Mesendoderm (in vitro differentiated cells): Measurements from ENCODE around the gene ASS1.

ENCODE experiments used
- DNase-seq: peaks from one replicate; pipeline ENCODE4 v3.0.0; 2013
- H2AK5ac ChIP-seq: 2 replicates; pipeline ENCODE4 v1.6.1; 2013; ENCODE audit warnings: low read length, inconsistent platforms
- H2BK120ac ChIP-seq: 2 replicates; pipeline ENCODE4 v1.6.1; 2013; ENCODE audit warnings: low read depth, mild to moderate bottlenecking, low read length, moderate library complexity, mixed read lengths
- H2BK15ac ChIP-seq: replicated peaks from 2 replicates; pipeline ENCODE4 v1.6.1; 2013; ENCODE audit warnings: low read depth, mild to moderate bottlenecking, moderate library complexity
- H2BK5ac ChIP-seq: 2 replicates; pipeline ENCODE4 v1.6.1; 2013; ENCODE audit warnings: low read length, inconsistent platforms
- H3K18ac ChIP-seq: 2 replicates; pipeline ENCODE4 v1.6.1; 2013; ENCODE audit warnings: mild to moderate bottlenecking, low read length, mixed read lengths
- H3K23ac ChIP-seq: one replicate; pipeline ENCODE4 v1.6.1; 2013; ENCODE audit warnings: low read length
- H3K27ac ChIP-seq: 2 replicates; pipeline ENCODE4 v1.5.1; 2013; ENCODE audit warnings: low read depth, mild to moderate bottlenecking, inconsistent platforms, low read length, moderate library complexity
- H3K27me3 ChIP-seq: 2 replicates; pipeline ENCODE4 v1.6.1; 2013; ENCODE audit warnings: low read length, control low read depth, mild to moderate bottlenecking, inconsistent platforms; ENCODE audit not compliant: insufficient read depth, poor library complexity
- H3K36me3 ChIP-seq: 2 replicates; pipeline ENCODE4 v1.6.1; 2013; ENCODE audit warnings: low read length, inconsistent platforms; ENCODE audit not compliant: control insufficient read depth, insufficient read depth
- H3K4ac ChIP-seq: one replicate; pipeline ENCODE4 v1.6.1; 2013; ENCODE audit warnings: low read depth, mild to moderate bottlenecking, low read length, moderate library complexity
- H3K4me1 ChIP-seq: 2 replicates; pipeline ENCODE4 v1.6.1; 2013; ENCODE audit warnings: low read depth, low read length, inconsistent platforms; ENCODE audit not compliant: control insufficient read depth
- H3K4me2 ChIP-seq: 2 replicates; pipeline ENCODE4 v1.6.1; 2013; ENCODE audit warnings: low read length
- H3K4me3 ChIP-seq: 2 replicates; pipeline ENCODE4 v1.5.1; 2013; ENCODE audit warnings: mild to moderate bottlenecking, low read length
- H3K56ac ChIP-seq: one replicate; pipeline ENCODE4 v1.6.1; 2013; ENCODE audit warnings: low read length
- H3K79me1 ChIP-seq: 2 replicates; pipeline ENCODE4 v1.6.1; 2013; ENCODE audit warnings: low read length, inconsistent platforms
- H3K79me2 ChIP-seq: 2 replicates; pipeline ENCODE4 v1.6.1; 2013; ENCODE audit warnings: mild to moderate bottlenecking, low read length; ENCODE audit not compliant: control insufficient read depth, insufficient read depth
- H3K9ac ChIP-seq: 2 replicates; pipeline ENCODE4 v1.6.1; 2013; ENCODE audit warnings: low read length, inconsistent platforms
- H4K5ac ChIP-seq: one replicate; pipeline ENCODE4 v1.6.1; 2013; ENCODE audit warnings: low read length
- H4K8ac ChIP-seq: one replicate; pipeline ENCODE4 v1.6.1; 2013; ENCODE audit warnings: low read depth, mild to moderate bottlenecking, control low read depth, low read length, moderate library complexity
- WGBS: extraction: QIAGEN DNeasy Blood & Tissue Kit; methylation state at CpG from one replicate; pipeline ENCODE4 v1.1.7; 2013; ENCODE audit warnings: low lambda C conversion rate, missing lambda C conversion rate; ENCODE audit not compliant: insufficient coverage; ENCODE audit errors: extremely low coverage; 5-methylcytosine and 5-hydroxymethylcytosine counted together

The ASS1 gene

GRCh38 chr9:130476151-130476730 lies 31.5 kb downstream of the ASS1 start:
- no CpG with 5 or more reads among the region's 21 CpGs for WGBS
- H2BK5ac ChIP-seq: no peak overlapping the region
- no peak overlapping the region for H3K23ac ChIP-seq
- H2AK5ac ChIP-seq: no peak overlapping the region
- peaks cover 2% of the 10 kb centered on the region for H3K4me1 ChIP-seq
- H3K4me2 ChIP-seq: no peak overlapping the region
- H3K18ac ChIP-seq: no peak overlapping the region
- no peak overlapping the region for H3K4ac ChIP-seq
- no peak overlapping the region for H4K8ac ChIP-seq
- H4K5ac ChIP-seq: no peak overlapping the region
- no peak overlapping the region for H2BK15ac ChIP-seq
- no peak overlapping the region for H3K9ac ChIP-seq
- no peaks in the 10 kb centered on the region for H3K79me1 ChIP-seq
- H3K79me2 ChIP-seq: no peaks in the 10 kb centered on the region
- no peak overlapping the region for H3K56ac ChIP-seq
- H2BK120ac ChIP-seq: no peak overlapping the region
- no peak for DNase-seq
- H3K27me3 ChIP-seq: no peaks in the 10 kb centered on the region
- H3K36me3 ChIP-seq: no peaks in the 10 kb centered on the region
- H3K4me3 ChIP-seq: no peak overlapping the region
- no peak overlapping the region for H3K27ac ChIP-seq

DNA sequence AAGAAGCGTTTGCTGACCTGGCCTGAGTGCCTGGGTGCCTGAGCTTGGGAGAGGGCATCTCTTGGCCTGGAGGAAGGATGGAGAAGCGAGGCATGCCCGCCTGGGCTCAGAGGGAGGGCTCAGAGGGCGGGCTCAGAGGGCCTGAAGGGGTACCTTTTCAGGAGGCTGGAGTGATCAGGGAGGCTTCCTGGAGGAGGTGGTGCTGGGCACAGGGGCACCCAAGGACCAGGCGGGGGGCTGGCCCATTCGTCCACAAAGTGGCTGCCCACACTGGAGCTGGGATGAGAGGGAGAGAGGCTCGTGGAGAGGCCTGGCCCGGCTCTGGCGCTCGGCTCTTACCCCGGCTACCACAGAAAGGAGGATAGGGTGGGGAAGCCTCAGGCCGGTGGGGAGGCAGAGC lies 32.8 kb downstream of the ASS1 start:
- no peak overlapping the region for H3K4me2 ChIP-seq
- H3K4me3 ChIP-seq: no peak overlapping the region
- no peak overlapping the region for H3K4ac ChIP-seq
- DNase-seq: no peak
- H4K5ac ChIP-seq: no peak overlapping the region
- no peaks in the 10 kb centered on the region for H3K36me3 ChIP-seq
- H3K23ac ChIP-seq: no peak overlapping the region
- H3K56ac ChIP-seq: no peak overlapping the region
- H3K27ac ChIP-seq: no peak overlapping the region
- no peak overlapping the region for H3K9ac ChIP-seq
- no peak overlapping the region for H4K8ac ChIP-seq
- no peaks in the 10 kb centered on the region for H3K27me3 ChIP-seq
- no peak overlapping the region for H2AK5ac ChIP-seq
- H3K18ac ChIP-seq: no peak overlapping the region
- peaks cover 2% of the 10 kb centered on the region for H3K4me1 ChIP-seq
- no peaks in the 10 kb centered on the region for H3K79me1 ChIP-seq
- no peak overlapping the region for H2BK5ac ChIP-seq
- WGBS: no CpG with 5 or more reads among the region's 12 CpGs
- no peaks in the 10 kb centered on the region for H3K79me2 ChIP-seq
- H2BK120ac ChIP-seq: no peak overlapping the region
- H2BK15ac ChIP-seq: no peak overlapping the region

- Histone ChIP-seq H3K36me3 (no peaks in the 10 kb centered on the region), H3K4ac (no peak overlapping the region), H3K79me1 (no peaks in the 10 kb centered on the region), H3K18ac (no peak overlapping the region), H3K4me2 (no peak overlapping the region), H4K8ac (no peak overlapping the region), H2BK120ac (no peak overlapping the region), H3K27me3 (no peaks in the 10 kb centered on the region), H3K27ac (no peak overlapping the region), H3K23ac (no peak overlapping the region), H2BK15ac (no peak overlapping the region), H3K56ac (no peak overlapping the region), H3K9ac (no peak overlapping the region), H4K5ac (no peak overlapping the region), H3K4me3 (no peak overlapping the region), H3K4me1 (peaks cover 2% of the 10 kb centered on the region), H2AK5ac (no peak overlapping the region), H2BK5ac (no peak overlapping the region), H3K79me2 (no peaks in the 10 kb centered on the region)
- no CpG with 5 or more reads among the region's 9 CpGs for WGBS
- DNase-seq: no peak
Measured at GRCh38 chr9:130478152-130478551, 33.4 kb downstream of the ASS1 start.

DNA sequence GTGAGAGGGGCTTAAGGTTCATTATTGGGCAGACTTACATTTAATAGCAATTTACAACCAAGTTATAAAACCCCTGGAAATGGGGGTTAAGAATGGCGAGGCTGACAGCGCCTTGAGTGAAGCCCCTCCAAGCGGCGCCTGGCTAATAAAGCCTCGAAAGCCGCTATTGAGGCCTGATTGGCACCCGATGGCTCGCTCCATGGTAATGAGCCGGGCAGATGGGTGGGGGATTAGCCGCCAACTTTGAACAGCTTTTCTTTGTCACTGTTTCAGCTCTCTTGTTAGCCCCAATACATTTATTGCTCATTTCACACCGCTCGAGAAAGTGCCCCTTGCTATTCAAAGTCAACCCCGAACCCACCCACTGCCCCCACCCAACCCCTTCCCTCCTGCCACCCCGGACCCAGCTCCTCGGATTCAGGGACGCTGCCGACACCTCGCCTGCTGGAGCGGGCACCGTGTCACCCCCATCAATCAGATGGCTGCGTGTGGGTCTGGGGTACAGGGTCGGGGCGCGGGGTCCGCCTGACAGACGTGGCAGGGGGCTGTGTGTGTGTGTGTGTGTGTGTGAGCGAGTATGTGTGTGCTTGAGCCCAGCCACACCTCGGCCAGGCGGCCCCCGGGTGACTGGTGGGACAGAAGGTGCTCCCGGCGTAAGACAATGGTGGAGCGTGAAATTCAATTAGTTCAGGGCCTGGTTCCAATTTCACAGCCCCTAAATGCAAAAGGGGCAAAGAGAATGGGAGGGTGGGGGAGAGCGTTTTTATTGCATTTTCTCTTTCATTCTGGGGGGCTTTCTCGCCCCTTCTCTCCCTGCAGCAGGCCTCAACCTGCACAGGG lies 34.2 kb downstream of the ASS1 start:
- H2BK120ac ChIP-seq: no peak overlapping the region
- H3K4me1 ChIP-seq: no peaks in the 10 kb centered on the region
- no peaks in the 10 kb centered on the region for H3K36me3 ChIP-seq
- H3K79me2 ChIP-seq: no peaks in the 10 kb centered on the region
- H2BK15ac ChIP-seq: no peak overlapping the region
- H3K4me3 ChIP-seq: no peak overlapping the region
- no peak overlapping the region for H4K5ac ChIP-seq
- no peaks in the 10 kb centered on the region for H3K27me3 ChIP-seq
- H3K9ac ChIP-seq: no peak overlapping the region
- no peak overlapping the region for H4K8ac ChIP-seq
- H3K79me1 ChIP-seq: no peaks in the 10 kb centered on the region
- no peak overlapping the region for H3K23ac ChIP-seq
- H2AK5ac ChIP-seq: no peak overlapping the region
- no peak overlapping the region for H3K4me2 ChIP-seq
- WGBS: no CpG with 5 or more reads among the region's 35 CpGs
- no peak overlapping the region for H3K18ac ChIP-seq
- H3K4ac ChIP-seq: no peak overlapping the region
- no peak overlapping the region for H3K56ac ChIP-seq
- no peak overlapping the region for H2BK5ac ChIP-seq
- DNase-seq: no peak
- no peak overlapping the region for H3K27ac ChIP-seq

GRCh38 chr9:130479587-130479986 lies 34.8 kb downstream of the ASS1 start:
- no peaks in the 10 kb centered on the region for H3K36me3 ChIP-seq
- no peak overlapping the region for H2BK15ac ChIP-seq
- no peaks in the 10 kb centered on the region for H3K4me1 ChIP-seq
- H3K23ac ChIP-seq: no peak overlapping the region
- no peak overlapping the region for H3K4me3 ChIP-seq
- H3K79me2 ChIP-seq: no peaks in the 10 kb centered on the region
- H4K5ac ChIP-seq: no peak overlapping the region
- no peak overlapping the region for H4K8ac ChIP-seq
- no peak overlapping the region for H3K27ac ChIP-seq
- no peak overlapping the region for H3K4ac ChIP-seq
- no CpG with 5 or more reads among the region's 19 CpGs for WGBS
- H3K18ac ChIP-seq: no peak overlapping the region
- H2AK5ac ChIP-seq: no peak overlapping the region
- H3K79me1 ChIP-seq: no peaks in the 10 kb centered on the region
- H3K4me2 ChIP-seq: no peak overlapping the region
- no peak overlapping the region for H2BK5ac ChIP-seq
- H3K56ac ChIP-seq: no peak overlapping the region
- no peak overlapping the region for H2BK120ac ChIP-seq
- H3K27me3 ChIP-seq: no peaks in the 10 kb centered on the region
- no peak overlapping the region for H3K9ac ChIP-seq
- no peak for DNase-seq
